ENCODE measurements around the gene NOXO1. TPM values are rescaled to one million over a fixed set of nuclear protein-coding genes. Genes with fewer than 3 reads are reported as not detected.

Gene NOXO1
- total and polyA plus RNA-seq, 9 of the 15 experiments (the other 6 are each of a cell fraction or from before 2014, with no cell fraction given), result not detected

DNA sequence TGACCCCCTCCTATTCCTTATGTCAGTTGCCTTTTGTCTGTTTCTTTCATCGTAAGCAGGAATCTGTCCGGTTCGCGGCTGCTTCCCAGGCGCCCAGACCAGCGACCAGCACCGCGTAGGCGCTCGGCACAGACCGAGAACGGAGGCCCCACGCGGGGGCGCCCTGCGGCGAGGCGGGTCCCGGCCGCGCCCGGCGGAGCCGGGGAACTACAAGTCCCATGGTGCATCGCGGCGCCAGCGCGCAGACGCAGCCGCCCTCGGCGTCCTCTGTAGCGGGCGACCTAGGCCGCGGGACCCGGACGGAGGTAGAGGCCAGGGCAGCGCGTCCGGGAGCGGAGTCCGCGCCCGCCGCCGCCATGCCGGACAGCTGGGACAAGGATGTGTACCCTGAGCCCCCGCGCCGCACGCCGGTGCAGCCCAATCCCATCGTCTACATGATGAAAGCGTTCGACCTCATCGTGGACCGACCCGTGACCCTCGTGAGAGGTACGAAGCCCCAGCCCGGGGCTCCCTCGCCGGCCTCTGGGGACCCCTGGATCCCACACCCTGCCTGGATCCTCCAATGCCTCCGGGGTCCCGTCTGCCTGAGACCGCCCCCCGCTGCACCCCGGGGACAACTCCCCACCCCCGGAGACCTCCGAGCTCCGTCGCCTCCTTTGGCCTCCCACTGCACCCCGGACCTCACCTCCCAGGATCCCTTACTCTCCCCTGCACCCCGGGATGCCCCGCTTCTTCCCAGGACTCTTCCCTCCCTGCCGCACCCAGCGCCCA lies 21.8 kb downstream of the NOXO1 start, which contains the start of gene NDUFB10 (continued):
- TF ChIP-seq MYNN (IDR thresholded peaks at IDR 0.05), result peak; percentile 25; the same call in 1 of the 2 replicates
- no peak for TF ChIP-seq MYNN (CRISPR knock-in tag; IDR thresholded peaks at IDR 0.05)
- TF ChIP-seq MCM2 (IDR thresholded peaks at IDR 0.05; ENCODE audit: low read depth), result no peak
- no peak for TF ChIP-seq YBX1 (IDR thresholded peaks at IDR 0.05)
- TF ChIP-seq RBM34 (IDR thresholded peaks at IDR 0.05; ENCODE audit: borderline replicate concordance, insufficient read depth, low read length), result no peak
- TF ChIP-seq TCF7 (IDR thresholded peaks at IDR 0.05; ENCODE audit: borderline replicate concordance), result no peak; the same call in 1 of the 2 replicates
- no peak for TF ChIP-seq HMG20B (CRISPR knock-in tag; IDR thresholded peaks at IDR 0.05)
- TF ChIP-seq ZBTB1 (CRISPR knock-in tag; IDR thresholded peaks at IDR 0.05; ENCODE audit: borderline replicate concordance, low read depth), result peak; percentile 57; the same call in 1 of the 2 replicates
- no peak for TF ChIP-seq CBX8 (IDR thresholded peaks at IDR 0.05; ENCODE audit: borderline replicate concordance, extremely low read depth, low read depth, low read length, poor library complexity, severe bottlenecking)
- TF ChIP-seq DNMT1 (IDR thresholded peaks at IDR 0.05), result no peak
- TF ChIP-seq XRCC3 (IDR thresholded peaks at IDR 0.05), result no peak
- peak; percentile 96 for TF ChIP-seq RBFOX2 (IDR thresholded peaks at IDR 0.05; ENCODE audit: low read depth, low read length)
- TF ChIP-seq, protein P1, sequence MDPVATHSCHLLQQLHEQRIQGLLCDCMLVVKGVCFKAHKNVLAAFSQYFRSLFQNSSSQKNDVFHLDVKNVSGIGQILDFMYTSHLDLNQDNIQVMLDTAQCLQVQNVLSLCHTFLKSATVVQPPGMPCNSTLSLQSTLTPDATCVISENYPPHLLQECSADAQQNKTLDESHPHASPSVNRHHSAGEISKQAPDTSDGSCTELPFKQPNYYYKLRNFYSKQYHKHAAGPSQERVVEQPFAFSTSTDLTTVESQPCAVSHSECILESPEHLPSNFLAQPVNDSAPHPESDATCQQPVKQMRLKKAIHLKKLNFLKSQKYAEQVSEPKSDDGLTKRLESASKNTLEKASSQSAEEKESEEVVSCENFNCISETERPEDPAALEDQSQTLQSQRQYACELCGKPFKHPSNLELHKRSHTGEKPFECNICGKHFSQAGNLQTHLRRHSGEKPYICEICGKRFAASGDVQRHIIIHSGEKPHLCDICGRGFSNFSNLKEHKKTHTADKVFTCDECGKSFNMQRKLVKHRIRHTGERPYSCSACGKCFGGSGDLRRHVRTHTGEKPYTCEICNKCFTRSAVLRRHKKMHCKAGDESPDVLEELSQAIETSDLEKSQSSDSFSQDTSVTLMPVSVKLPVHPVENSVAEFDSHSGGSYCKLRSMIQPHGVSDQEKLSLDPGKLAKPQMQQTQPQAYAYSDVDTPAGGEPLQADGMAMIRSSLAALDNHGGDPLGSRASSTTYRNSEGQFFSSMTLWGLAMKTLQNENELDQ (CRISPR knock-in tag; IDR thresholded peaks at IDR 0.05; ENCODE audit: borderline replicate concordance), result no peak
- no peak for TF ChIP-seq ZNF347 (CRISPR knock-in tag; IDR thresholded peaks at IDR 0.05; ENCODE audit: low read depth)
- TF ChIP-seq HMG20A (CRISPR knock-in tag; conservative IDR thresholded peaks at IDR 0.05), result no peak
- TF ChIP-seq, protein P2, sequence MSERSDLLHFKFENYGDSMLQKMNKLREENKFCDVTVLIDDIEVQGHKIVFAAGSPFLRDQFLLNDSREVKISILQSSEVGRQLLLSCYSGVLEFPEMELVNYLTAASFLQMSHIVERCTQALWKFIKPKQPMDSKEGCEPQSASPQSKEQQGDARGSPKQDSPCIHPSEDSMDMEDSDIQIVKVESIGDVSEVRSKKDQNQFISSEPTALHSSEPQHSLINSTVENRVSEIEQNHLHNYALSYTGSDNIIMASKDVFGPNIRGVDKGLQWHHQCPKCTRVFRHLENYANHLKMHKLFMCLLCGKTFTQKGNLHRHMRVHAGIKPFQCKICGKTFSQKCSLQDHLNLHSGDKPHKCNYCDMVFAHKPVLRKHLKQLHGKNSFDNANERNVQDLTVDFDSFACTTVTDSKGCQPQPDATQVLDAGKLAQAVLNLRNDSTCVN (CRISPR knock-in tag; IDR thresholded peaks at IDR 0.05), result no peak
- no peak for TF ChIP-seq SREBF2 (CRISPR knock-in tag; IDR thresholded peaks at IDR 0.05)
- TF ChIP-seq ZNF282 (CRISPR knock-in tag; IDR thresholded peaks at IDR 0.05), result no peak
- no peak for TF ChIP-seq PTTG1 (tag; IDR thresholded peaks at IDR 0.05; ENCODE audit: low read depth)
- TF ChIP-seq ETV5 (CRISPR knock-in tag; IDR thresholded peaks at IDR 0.05; ENCODE audit: low read depth), result peak; percentile 84
- no peak for TF ChIP-seq ZNF217 (CRISPR knock-in tag; IDR thresholded peaks at IDR 0.05)
- peak; percentile 53 for TF ChIP-seq TAF1 (IDR thresholded peaks at IDR 0.05; ENCODE audit: control insufficient read depth, extremely low read depth, insufficient read depth, low read length, severe bottlenecking)
- no peak for TF ChIP-seq ZNF644 (tag; IDR thresholded peaks at IDR 0.05; ENCODE audit: low read depth)
- no peak for TF ChIP-seq ZNF146 (CRISPR knock-in tag; IDR thresholded peaks at IDR 0.05; ENCODE audit: unreplicated experiment)
- TF ChIP-seq PCBP1 (IDR thresholded peaks at IDR 0.05; ENCODE audit: low read depth, low read length, poor library complexity, severe bottlenecking), result no peak
- TF ChIP-seq CHD2 (IDR thresholded peaks at IDR 0.05; ENCODE audit: low read depth, low read length), result 0 out of 2 replicates have a peak, but pooled peaks have one; percentile 6
- TF ChIP-seq SRSF1 (IDR thresholded peaks at IDR 0.05; ENCODE audit: low read depth, low read length), result no peak

All from K562 (cell line).